ENCODE data around the gene MYO18B.

The MYO18B gene

DNA sequence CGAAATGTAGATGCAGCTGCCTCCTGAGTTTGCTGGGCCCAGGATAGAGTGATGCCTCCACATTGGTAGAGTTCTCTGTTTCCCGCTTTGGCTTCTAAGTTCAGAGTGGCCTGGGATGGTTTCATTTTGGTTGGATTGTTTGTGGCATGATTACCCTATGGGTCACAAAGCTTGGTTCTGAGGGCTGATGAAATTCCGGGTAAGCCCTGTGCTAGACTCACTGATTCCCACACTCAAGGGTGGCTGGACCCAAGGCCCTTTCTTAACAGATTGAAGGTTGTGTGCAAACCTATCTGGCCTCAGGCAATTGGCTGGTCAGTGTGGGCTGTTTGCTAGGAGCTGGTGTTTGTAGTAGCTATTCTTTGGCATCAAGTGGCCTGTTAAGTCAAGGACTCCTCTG lies 158.4 kb downstream of the MYO18B start:
- DNase-seq (ENCODE audit: low spot score): no peak

DNA sequence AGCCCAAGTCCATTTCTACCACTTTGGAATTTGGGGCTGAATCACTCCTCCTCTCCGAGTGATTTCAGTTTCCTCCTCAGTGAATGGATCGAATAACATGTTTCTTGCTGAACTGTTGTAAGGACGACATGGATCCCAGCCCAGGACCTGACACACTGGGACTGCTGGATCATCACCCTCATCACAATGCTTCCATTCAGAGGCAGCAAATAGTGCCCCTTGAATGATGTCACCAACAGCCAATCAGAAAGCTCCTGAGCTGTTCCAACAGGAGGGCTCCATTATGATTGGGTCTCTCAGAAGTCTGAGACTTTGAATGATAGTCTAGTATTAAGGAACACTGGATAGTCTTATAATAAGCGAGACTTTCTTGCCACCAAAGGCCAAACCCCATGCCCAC lies 158.9 kb downstream of the MYO18B start:
- DNase-seq (ENCODE audit: low spot score): peak; percentile 48

DNA sequence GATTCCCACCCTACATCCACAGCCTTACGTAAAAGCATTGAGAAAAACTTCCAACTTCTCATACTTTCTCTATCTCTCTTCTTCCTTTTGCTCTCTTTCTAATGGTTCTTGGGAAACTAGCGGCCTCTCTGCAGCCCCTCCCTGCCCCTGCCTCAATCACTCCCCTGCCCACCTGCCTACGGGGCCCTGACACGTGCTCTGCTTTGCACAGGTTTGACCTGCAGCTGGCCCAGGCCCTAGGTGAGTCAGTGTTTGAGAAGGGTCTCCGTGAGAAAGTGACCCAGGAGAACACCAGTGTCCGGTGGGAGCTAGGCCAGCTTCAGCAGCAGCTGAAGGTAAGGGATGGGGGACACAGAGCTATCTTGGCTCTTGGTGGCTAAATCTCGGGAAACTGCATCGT lies 160.4 kb downstream of the MYO18B start:
- no peak for DNase-seq (ENCODE audit: low spot score)

DNA sequence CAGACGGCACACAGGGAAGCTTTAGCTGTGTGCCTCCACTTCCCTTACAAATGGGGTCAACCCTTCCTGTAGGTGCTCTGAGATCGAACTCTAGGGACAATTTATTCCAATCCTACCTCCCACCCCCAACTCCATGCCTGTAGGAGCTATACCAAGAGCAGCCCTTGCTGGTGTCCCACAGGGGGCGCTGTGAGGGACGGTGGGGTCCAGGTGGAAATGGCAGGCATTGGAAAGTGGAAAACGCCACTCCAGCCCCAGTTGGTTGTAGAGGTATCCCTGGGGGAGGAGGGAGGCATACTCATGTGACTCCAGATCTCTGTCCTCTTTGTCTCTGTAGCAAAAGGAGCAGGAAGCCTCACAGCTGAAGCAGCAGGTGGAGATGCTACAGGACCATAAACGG lies 161.3 kb downstream of the MYO18B start:
- DNase-seq (ENCODE audit: low spot score): peak; percentile 81

DNA sequence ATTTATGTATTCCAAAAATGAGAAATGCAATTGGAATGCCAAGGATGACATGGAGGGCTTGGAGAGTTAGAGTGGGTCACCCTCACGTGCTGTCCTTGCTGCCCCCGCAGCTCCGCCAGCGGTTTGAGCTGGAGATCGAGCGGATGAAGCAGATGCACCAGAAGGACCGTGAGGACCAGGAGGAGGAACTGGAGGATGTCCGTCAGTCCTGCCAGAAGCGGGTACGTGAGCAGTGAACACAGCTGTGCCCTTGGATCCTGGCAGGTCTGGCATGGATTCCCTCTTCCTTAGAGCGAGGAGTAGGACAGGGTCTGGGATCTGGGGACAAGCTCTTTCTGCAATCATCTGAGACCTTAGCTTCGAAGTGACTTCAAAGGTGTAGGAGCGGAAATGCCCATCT lies 166.2 kb downstream of the MYO18B start:
- no peak for DNase-seq (ENCODE audit: low spot score)

DNA sequence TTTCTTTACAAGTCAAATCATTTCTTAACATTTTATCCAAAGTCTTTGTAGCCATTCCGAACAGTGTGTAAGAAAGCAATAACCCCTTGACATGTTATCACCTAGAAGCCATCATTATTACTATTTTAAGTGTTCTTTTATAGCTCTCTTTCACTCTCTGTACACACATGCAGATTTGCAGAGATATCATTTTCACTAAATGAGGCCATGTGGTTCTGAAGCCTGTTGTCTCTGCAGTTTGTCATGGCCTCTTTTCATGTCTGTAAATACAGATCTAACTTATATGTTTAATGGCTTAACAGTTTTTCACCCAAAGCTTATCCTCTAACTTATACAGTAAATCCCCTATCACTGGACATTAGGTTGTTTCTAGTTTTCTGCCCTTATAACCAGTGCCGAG lies 166.8 kb downstream of the MYO18B start:
- DNase-seq (ENCODE audit: low spot score): no peak

DNA sequence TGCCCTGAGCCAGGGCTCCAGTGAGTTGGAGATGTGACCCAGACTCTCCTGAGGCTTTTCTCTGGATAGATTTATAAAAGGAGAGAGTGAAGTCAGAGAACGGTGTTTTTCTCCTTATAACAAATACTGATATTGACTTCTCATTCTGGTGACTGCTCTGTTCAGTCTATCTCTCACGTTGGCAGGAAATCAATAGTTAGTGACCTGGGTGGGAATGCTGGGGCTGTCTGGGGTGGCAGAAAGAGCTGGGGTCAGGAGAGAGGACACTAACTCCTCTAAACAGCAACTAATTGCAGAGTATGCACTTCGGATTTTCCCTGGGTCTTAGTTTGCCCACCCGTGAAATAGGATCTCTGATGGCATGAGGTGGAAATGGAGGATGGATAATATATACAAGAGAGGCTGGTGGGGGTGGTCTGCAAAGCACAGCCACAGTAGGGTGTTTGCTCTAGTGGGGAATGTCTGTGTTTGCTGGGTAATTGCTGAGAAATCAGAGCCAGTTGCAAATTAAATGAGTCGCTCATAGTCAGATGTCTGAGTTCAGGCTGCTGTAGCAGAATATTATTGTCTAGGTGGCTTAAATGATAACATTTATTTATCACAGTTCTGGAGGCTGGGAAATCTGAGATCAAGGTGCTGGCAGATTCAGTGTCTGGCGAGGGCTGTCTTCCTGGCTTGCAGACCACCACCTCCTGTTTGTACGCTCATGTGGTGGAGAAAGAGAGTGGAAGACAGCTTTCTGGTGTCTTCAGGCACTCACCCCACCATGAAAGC lies 167.8 kb downstream of the MYO18B start:
- DNase-seq (ENCODE audit: low spot score): no peak

DNA sequence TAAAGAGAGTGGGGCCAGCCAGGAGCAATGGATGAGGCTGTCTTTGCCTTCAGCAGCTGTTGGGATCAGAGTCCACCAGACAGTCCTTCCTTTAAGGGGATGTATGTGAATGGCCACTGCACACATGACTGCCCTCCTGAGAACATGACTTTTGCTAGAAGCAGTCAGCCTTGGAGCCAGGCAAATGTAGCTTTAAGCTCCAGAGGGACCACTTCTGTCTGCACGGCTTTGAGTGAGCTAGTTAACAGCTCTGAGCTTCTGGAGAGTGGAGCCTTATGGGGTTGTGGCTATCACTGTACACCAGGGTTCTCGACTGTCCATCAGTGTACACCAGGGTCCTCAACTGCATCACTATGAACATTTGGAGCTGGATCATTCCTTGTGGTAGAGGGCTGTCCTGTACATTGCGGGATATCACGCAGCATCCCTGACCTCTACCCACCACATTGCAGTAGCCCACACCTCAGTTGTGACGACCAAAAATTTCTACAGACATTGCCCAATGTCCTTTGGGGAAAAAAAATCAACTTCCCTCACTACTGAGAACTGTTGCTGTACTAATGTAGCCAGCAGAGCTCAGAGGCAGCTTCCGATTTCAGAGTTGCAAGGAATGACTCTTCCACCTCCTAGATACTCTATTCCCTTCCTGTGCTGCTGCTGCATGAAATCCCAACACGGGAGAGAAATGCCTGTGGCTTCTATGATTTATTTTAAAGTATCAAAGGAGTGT lies 169.4 kb downstream of the MYO18B start:
- DNase-seq (ENCODE audit: low spot score): no peak

DNA sequence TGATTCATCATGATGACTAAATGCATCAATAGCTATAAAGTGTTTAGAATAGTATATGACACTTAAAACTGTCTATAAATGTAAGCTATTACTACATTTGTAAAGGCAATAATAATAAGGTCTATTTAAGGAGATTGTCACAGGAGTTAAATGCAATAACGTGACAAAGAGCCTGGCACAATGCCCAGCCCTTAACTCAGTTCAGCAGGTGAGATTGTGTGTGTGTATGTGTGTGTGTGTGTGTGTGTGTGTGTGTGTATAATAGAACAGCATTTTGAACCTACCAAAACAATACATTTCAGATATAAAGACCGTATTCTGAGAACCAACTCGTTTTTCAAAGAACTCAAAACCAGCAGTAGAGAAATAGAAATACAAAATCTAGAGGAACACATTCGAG lies 177.5 kb downstream of the MYO18B start:
- DNase-seq (ENCODE audit: low spot score): no peak

DNA sequence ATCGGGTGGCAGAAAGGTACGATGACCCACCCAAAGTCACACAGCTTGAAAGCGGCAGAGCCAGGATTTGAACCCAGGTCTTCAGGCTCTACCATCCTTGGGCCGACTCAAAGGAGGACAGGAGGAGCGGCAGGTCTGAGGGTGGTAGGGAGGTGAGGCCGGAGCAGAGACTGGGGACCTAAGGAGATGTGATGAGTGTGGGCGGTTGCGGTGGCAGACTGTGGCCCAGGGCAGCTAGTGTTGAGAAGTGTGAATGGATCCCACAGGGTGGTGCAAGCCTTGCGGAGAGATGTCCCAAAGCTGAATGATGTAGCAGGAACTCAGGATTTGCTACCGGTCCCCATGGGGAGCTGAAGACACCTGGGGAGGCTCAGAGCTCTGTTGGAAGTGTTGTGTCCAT lies 180.2 kb downstream of the MYO18B start:
- DNase-seq (ENCODE audit: low spot score): no peak

DNA sequence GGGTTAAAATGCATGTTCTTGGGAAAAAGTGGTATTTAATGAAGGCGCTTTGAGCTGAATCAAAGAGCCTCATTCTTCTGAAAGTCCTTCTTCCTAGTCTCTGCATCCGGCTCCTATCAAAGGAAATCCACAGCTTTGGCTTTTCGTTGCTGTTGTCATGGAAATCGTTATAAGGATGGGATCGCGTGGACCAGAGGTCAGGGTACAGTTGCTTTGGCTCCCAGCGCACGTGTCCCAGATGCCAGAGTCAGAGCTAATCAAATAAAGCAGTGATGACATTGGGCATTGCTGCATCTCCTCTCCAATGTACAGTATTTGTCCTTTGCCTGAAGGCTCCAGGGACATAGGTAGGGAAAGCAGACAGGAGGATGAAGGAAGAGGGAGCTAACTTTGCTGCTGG lies 181.9 kb downstream of the MYO18B start:
- DNase-seq (ENCODE audit: low spot score): no peak

DNA sequence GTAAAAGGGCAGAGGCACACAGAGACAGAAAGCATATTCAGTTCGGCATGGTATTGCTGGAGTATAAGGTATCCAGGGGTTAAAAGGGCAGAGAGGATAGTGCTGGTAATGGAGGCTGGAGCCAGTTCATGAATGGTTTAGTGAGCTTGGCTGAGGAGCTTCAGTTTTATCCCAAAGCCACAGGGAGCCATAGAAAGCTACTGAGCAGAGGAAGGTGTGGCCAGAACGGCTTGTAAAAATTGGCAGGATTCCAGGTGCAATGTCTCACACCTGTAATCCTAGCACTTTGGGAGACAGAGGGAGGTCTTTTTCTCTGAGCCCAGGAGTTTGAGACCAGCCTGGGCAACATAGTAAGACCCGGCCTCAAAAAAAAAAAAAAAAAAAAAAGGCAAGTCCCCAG lies 186.1 kb downstream of the MYO18B start:
- no peak for DNase-seq (ENCODE audit: low spot score)

DNA sequence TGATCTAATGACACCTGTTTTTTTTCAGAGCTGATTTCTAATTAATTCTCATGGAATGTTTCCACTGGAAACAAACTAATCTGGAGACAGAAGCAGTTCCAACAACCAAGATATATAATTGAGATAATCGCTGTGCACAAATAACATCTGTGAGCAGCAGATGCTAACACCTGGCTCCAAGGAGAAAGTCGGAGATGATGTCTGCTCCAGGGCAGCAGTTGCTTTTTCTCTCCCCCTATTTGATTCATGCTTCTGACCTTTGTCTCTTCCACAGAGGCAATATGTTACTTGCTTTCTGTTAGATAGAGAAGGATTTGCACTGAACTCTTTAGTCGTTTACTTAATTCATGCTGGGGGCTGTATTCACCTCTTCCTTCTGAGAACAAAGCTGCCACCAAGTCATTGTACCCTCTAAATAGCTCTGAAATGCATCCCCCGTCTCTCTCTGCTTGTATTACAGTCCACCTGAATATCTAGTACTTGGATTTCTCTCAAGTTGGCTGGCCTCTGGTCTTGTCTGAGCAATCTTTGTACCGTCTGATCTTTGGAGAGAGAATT lies 187.4 kb downstream of the MYO18B start:
- DNase-seq (ENCODE audit: low spot score): no peak

DNA sequence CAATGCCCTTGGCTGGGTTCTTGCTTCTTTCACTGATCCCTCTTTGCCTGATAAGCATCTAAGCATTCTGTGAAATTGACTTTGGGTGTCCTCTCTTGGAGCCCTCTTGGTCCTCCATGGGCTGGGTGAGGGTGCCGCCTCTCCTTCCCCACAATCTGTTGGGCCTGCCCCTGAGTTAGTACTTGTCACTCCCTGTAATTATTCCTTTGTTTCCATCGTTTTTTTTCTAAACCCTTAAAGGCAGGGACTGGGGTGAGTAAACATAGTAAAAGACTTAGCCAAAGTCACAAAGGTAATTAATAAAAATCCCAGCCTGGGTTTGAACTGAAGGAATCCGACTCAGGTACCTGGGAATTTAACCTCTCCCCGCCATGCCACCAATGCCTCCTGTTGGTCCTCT lies 188.1 kb downstream of the MYO18B start:
- no peak for DNase-seq (ENCODE audit: low spot score)

DNA sequence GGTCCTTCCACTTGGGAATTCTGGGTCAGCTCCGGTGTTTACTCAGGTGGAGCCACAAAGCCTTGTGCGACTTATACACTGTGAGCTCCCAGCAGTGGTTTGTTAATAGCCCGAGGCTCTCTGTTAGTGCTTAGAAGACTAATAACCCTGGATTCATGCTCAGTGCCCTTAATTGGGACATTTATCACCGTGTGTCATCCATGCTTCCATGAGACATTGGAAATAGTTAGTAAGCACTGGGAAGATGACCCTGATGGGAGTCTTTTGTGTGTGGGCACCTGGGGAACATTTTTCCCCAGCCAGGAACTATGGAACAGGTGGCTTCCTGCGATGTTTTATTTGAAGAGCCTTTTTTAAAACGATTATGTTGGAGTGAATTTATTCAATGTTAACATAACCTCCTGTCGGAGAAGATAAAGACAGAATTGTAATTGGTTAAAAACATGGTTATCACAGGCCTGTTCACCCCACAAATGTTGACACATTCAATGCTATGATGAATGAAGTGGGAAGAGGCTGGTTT lies 188.9 kb downstream of the MYO18B start:
- no peak for DNase-seq (ENCODE audit: low spot score)

DNA sequence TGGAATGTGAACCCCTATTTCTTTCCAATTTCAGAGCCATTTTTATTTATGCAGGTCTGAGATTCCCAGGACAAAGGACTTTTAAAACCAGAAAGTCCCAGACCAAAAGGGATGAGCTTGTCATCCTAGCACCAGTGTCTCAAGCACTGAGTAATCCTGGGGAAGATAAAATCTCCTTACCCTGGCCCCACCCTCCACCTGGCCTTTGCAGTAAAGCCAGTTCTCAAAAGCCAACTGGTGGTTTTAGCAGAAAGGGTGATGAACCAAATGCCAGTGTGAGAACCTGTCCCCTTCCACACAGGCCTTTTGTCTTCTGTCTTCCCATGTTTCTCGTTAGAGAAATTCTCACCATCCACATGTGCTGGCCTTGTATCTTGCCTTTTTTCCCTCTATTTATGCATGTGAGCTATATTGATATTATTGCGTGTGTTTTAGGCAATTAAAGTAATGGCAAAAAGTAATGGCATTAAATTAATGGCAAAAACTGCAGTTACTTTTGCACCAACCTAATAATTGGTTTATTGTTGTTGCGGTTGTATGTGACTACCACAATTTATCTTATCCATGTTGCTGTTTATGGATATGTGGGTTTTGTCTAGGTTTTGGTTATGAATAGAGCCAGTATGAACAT lies 191.3 kb downstream of the MYO18B start:
- no peak for DNase-seq (ENCODE audit: low spot score)

DNA sequence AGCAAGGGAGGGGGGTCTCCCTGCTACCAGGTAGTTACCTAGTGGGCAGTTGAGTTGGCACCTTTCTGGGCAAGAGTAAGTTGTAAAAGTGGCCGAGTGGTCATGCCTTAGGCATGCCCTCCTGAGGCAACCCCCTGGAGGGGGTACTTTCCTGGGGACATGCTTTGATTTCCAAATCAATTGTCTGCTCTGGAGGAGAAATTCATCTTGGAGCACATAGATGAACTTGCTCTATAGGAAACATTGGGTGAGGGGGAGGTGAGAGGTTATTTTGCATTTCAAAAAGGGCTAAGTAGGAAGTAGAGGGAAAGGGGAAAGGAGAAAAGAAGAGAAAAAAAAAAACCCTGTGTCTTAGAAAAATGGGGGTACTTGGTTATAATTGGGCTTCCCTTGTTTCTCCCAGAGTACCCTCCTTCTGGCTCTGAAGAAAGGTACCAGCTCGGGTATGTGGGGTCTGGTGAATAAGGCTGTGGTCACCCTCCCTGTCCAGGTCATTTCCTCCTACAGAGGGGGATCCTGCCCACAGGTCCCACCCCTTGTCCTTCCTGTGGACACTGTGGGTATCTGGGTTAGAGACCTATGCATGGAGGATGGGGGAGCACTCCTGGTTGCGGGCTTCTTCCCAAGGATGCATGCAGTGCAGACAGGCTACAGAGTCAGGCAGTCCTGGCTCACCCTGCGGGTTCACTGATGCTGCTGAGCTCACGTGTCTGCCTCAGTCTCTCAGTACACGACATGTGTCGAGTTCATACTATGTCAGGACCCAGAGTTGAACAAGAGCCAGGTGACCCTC lies 193.5 kb downstream of the MYO18B start:
- no peak for DNase-seq (ENCODE audit: low spot score)

DNA sequence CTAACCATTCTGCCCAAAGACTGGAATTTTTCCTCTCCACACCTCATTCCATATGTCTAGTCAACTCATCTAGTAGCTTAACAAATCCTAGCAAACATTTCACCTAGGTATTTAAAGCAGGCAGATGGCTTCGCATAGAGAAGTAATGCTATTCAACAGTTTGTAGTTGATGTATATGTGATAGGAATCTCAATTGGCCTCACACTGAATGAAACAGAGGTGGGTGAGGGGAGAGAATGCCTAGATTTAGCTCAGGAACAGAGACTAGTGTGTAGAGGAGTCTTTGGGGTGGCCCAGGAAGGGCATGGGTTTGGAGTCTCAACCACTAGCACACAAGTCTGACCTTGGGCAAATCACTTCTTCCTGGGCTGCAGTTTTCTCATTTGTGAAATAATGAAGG lies 196.2 kb downstream of the MYO18B start:
- no peak for DNase-seq (ENCODE audit: low spot score)

DNA sequence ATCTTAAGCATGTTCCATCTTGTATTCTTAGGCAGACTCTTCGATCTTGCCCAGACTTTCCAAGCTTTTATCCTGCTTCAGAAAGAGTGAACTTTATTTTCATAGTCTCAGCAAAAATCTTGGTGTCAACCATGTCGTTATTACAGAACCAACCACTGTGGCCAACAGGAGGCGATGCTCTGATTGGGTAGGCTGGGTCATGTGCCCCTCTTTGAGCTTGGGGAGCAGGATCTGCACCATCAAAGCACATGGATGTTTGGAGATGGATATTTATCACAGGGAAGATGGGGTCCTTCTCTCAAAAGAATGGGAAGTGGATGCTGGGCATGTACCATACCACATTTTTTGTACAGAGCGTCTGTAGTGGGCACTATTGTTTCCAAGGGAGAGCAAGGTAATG lies 197.4 kb downstream of the MYO18B start:
- no peak for DNase-seq (ENCODE audit: low spot score)

DNA sequence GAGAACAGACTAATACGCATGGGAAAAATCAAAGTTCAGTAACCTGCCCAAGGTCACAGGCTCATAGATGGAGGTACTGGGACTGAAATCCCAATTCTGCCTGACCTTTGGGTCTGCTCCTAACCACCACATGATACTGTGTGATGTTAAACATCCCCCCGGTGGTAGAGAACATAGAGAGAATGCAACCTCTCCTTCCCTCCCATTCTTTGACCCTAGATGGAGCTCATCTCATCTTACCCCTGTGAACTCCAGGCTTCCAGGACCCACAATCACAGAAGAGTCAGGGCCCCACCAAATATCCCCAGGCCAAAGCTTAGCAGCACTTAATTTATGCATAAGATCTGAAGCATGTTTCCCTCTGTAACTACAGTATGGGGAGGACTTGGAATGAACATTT lies 198.5 kb downstream of the MYO18B start:
- DNase-seq (ENCODE audit: low spot score): no peak

DNA sequence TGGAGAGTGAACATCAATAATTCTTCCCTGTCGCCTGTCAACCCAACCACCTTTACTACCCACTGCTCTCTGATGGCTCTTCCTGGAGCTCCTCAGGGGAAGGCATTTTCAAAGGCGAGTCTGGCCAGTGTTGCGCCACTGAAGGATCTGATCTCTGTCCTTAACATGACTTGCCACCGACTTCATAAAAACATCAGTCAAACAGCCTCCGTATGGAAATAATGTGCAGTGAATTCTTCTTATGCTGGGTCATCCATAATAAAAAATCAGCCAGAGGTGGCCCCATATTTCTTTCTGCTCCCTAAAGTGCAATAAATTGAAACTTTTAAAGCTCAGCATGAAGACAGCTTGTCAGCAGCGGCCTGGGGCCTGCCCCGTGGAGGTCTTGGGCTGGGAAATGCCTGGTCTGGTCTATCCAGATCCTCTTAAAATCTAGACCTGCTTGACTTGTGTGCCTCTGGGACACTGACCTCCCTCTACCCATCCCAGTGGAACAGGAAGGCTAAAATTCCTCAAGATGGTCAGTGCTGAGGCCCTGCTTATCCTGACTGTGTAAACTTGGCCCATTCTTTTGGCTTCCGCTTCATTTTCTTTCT lies 199.5 kb downstream of the MYO18B start:
- no peak for DNase-seq (ENCODE audit: low spot score)

Data from iPS-NIHi11 (cell line).